Peyer's patch (tissue), 4 donors: ENCODE measurements around the gene SNX27. TPM values are rescaled to one million over a fixed set of nuclear protein-coding genes. Genes with fewer than 3 reads are reported as not detected.

Experiments used
- DNase-seq, 3 donors: peaks; one replicate each; pipeline ENCODE4 v3.0.0-alpha.2; 2017 to 2019
- H3K27ac ChIP-seq, 4 donors: fragments of 200-600 bp; sonication (generic); one replicate each; pipeline ENCODE4 v1.5.1; 2016 to 2019
- H3K27me3 ChIP-seq, 2 donors: fragments of 200-600 bp; sonication (generic); one replicate each; pipeline ENCODE4 v1.5.1; 2019
- H3K36me3 ChIP-seq, 3 donors: fragments of 200-600 bp; sonication (generic); one replicate each; pipeline ENCODE4 v1.5.1; 2016 to 2019
- H3K4me1 ChIP-seq, 4 donors: fragments of 200-600 bp; sonication (generic); one replicate each; pipeline ENCODE4 v1.5.1; 2016 to 2019
- H3K4me3 ChIP-seq, 4 donors: fragments of 200-600 bp; sonication (generic); 1 replicate in 3 of 4; 2 replicates in 1 of 4; pipeline ENCODE4 v1.5.1; 2016 to 2019; ENCODE audit warnings: mild to moderate bottlenecking in 1 of 4
- H3K9me3 ChIP-seq, 4 donors: fragments of 200-600 bp; sonication (generic); one replicate each; pipeline ENCODE4 v1.5.1; 2016 to 2019; ENCODE audit warnings: mild to moderate bottlenecking in 1 of 4
- POLR2A ChIP-seq, 2 donors: fragments of 450-650 bp; IDR thresholded peaks; one replicate each; pipeline ENCODE4 v1.5.1; 2017; ENCODE audit warnings: antibody characterized with exemption in 2 of 2, mild to moderate bottlenecking in 2 of 2, moderate library complexity in 2 of 2
- total RNA-seq, 4 donors: library from RNA; depleted of rRNA; stranded (reverse); fragments of >200 nt; gene quantifications; one replicate each; pipeline ENCODE4 v1.1.0, GENCODE V29; 2016
- TF ChIP-seq, protein P1 (sequence below), 6 experiments: fragments of 450-650 bp in 4 of 6; fragments of 200-600 bp in 2 of 6; sonication (generic) in 1 of 6; IDR thresholded peaks; one replicate each; pipeline ENCODE4 v1.5.1; 2017 to 2019; ENCODE audit warnings: antibody characterized with exemption in 6 of 6, mild to moderate bottlenecking in 3 of 6, moderate library complexity in 1 of 6

Gene SNX27
- total RNA-seq, 4 donors from 2014 or later, result 24.0 to 50.3 (median 35.1) TPM

- Histone ChIP-seq H3K27me3 (no peaks in the 10 kb centered on the region), H3K36me3 (no peaks in the 10 kb centered on the region), H3K4me3 (no peak overlapping the region), H3K9me3 (no peaks in the 10 kb centered on the region), H3K4me1 (no peaks in the 10 kb centered on the region), H3K27ac (no peak overlapping the region)
- peak in 1 of 3 donors; percentile 54 for DNase-seq
- TF ChIP-seq POLR2A (IDR thresholded peaks at IDR 0.05), result no peak
- TF ChIP-seq, protein P1, sequence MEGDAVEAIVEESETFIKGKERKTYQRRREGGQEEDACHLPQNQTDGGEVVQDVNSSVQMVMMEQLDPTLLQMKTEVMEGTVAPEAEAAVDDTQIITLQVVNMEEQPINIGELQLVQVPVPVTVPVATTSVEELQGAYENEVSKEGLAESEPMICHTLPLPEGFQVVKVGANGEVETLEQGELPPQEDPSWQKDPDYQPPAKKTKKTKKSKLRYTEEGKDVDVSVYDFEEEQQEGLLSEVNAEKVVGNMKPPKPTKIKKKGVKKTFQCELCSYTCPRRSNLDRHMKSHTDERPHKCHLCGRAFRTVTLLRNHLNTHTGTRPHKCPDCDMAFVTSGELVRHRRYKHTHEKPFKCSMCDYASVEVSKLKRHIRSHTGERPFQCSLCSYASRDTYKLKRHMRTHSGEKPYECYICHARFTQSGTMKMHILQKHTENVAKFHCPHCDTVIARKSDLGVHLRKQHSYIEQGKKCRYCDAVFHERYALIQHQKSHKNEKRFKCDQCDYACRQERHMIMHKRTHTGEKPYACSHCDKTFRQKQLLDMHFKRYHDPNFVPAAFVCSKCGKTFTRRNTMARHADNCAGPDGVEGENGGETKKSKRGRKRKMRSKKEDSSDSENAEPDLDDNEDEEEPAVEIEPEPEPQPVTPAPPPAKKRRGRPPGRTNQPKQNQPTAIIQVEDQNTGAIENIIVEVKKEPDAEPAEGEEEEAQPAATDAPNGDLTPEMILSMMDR (IDR thresholded peaks at IDR 0.05), result peak in 1 of 6 experiments; percentile 32
These were observed 94.1 kb downstream of the SNX27 start for GRCh38 chr1:151705753-151706463.

GRCh38 chr1:151706464-151707415 lies 94.9 kb downstream of the SNX27 start:
- TF ChIP-seq, protein P1 (IDR thresholded peaks at IDR 0.05), result no peak
- no peak for TF ChIP-seq POLR2A (IDR thresholded peaks at IDR 0.05)
- Histone ChIP-seq H3K4me1 (no peaks in the 10 kb centered on the region), H3K36me3 (no peaks in the 10 kb centered on the region), H3K27ac (no peak overlapping the region), H3K4me3 (no peak overlapping the region), H3K9me3 (no peaks in the 10 kb centered on the region), H3K27me3 (no peaks in the 10 kb centered on the region)
- no peak for DNase-seq

DNA sequence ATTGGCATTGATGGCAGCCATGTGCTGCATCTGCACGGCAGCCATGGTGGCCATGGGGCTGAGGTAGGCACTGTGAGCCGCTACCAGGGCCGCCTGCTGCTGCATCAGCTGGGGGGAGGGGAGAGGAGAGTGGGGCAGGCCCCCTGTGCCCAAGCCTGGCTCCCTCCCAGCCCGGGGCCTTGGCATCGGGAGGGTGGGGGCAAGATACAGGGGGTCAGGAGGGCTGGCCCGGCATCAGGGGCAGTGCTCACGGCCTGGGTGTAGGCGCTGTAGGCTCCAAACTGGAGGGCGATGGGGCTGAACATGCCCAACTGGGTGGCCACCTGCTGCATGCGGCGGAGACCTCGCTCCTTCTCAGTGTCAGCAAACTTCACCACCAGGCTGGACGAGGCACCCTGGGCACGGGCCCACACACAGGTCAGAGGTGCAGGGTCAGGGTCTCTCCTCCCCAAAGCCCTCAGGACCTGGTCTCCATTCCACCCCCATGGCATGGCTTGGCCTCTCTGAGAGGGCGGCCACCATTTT lies 95.8 kb downstream of the SNX27 start:
- Histone ChIP-seq H3K27me3 (no peaks in the 10 kb centered on the region), H3K4me3 (no peak overlapping the region), H3K36me3 (no peaks in the 10 kb centered on the region), H3K4me1 (peaks cover 0 to 7% (median 0%) of the 10 kb centered on the region in 4 donors), H3K9me3 (no peaks in the 10 kb centered on the region), H3K27ac (no peak overlapping the region)
- TF ChIP-seq, protein P1 (IDR thresholded peaks at IDR 0.05), result no peak
- no peak for TF ChIP-seq POLR2A (IDR thresholded peaks at IDR 0.05)
- no peak for DNase-seq

DNA sequence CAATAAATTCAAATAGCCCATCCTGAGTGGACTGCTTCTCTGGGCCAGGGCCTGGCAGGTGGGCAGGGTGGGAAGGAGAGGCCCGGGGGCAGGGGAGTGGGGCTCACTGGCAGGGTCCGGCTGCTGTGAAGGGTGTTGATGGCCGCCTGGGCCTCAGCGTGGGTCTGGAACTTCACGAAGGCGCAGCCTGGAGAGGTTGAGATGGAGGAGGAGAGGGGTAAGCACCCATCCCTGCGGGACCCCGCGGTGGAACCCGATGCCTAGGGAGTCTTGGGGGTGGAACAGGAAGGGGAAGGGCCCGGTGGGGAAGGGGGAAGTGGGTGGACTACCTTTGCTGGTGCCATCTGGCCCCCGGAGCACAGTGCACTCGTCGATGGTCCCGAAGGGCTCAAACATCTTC lies 97.0 kb downstream of the SNX27 start:
- no peaks in the 10 kb centered on the region for H3K27me3 ChIP-seq
- peaks cover 0 to 16% (median 0%) of the 10 kb centered on the region in 4 donors for H3K4me1 ChIP-seq
- no peak for DNase-seq
- H3K36me3 ChIP-seq, result no peaks in the 10 kb centered on the region
- H3K9me3 ChIP-seq, result no peaks in the 10 kb centered on the region
- no peak overlapping the region for H3K27ac ChIP-seq
- TF ChIP-seq POLR2A (IDR thresholded peaks at IDR 0.05), result no peak
- TF ChIP-seq, protein P1 (IDR thresholded peaks at IDR 0.05), result no peak
- no peak overlapping the region for H3K4me3 ChIP-seq

DNA sequence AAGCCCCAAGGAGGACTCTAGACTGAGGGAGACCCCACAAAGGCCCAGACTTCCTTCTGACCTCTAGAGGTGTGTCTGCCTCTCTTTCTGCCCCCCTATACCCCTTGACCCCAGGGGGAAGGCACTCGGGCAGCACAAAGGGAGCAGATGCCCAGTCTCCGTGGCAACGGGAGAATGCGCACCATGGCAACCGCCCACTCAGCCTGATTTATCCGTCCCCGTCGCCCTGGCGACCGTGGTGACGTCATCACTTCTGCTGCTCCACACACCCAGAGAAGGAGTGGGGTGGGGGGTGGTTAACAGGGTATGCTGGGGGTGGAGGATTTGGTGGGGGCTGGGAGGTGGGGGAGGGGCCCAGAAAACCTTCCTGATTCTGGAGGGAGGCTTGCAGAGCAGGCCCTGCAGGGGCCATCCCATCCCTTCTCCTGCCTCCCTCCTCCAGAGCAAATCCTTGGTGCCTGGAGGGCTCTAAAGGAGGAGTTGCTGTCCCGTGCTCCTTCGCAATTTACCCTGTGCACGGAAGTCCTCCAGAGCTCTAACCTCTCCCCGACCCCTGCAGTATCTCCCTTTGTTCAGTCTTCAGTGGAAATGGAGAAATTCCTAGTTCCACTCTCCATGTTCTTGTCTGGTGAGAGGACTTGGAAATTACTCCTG lies 98.5 kb downstream of the SNX27 start:
- H3K36me3 ChIP-seq, result no peaks in the 10 kb centered on the region
- H3K4me3 ChIP-seq, result no peak overlapping the region
- H3K4me1 ChIP-seq, result peaks cover 0 to 16% (median 0%) of the 10 kb centered on the region in 4 donors
- H3K9me3 ChIP-seq, result no peaks in the 10 kb centered on the region
- DNase-seq, result no peak
- H3K27me3 ChIP-seq, result no peaks in the 10 kb centered on the region
- TF ChIP-seq POLR2A (IDR thresholded peaks at IDR 0.05), result no peak
- TF ChIP-seq, protein P1 (IDR thresholded peaks at IDR 0.05), result no peak
- H3K27ac ChIP-seq, result no peak overlapping the region
